ENCODE results near the gene SLAIN1. TPM values are rescaled to one million over a fixed set of nuclear protein-coding genes. Genes with fewer than 3 reads are reported as not detected.

Gene SLAIN1
- polyA plus RNA-seq, 2 donors: 1.3 to 2.3 TPM

GRCh38 chr13:77728265-77729125 is 31.0 kb downstream of the SLAIN1 start:
- WGBS, 2 donors: 80 to 84% methylated on average over 5 of the region's 5 CpGs
- H3K4me3 ChIP-seq (ENCODE audit: low read depth in 1 of 2, low read length in 2 of 2): no peak overlapping the region
- no peaks in the 10 kb centered on the region for H3K36me3 ChIP-seq (ENCODE audit: control insufficient read depth in 2 of 2, insufficient read depth in 2 of 2, low read length in 1 of 2)
- H3K4me1 ChIP-seq (ENCODE audit: control insufficient read depth in 2 of 2, insufficient read depth in 2 of 2, low read length in 1 of 2): no peaks in the 10 kb centered on the region
- no peak overlapping the region for H3K27ac ChIP-seq (ENCODE audit: low read depth in 2 of 2, low read length in 1 of 2)
- H3K27me3 ChIP-seq (ENCODE audit: control insufficient read depth in 1 of 2, insufficient read depth in 2 of 2, low read length in 2 of 2): no peaks in the 10 kb centered on the region
- H3K9me3 ChIP-seq (ENCODE audit: control insufficient read depth in 2 of 2, insufficient read depth in 1 of 2, low read depth in 1 of 2, low read length in 1 of 2): no peaks in the 10 kb centered on the region

- no peak overlapping the region for H3K4me3 ChIP-seq (ENCODE audit: low read depth in 1 of 2, low read length in 2 of 2)
- no peaks in the 10 kb centered on the region for H3K9me3 ChIP-seq (ENCODE audit: control insufficient read depth in 2 of 2, insufficient read depth in 1 of 2, low read depth in 1 of 2, low read length in 1 of 2)
- 80 to 89% methylated on average over 8 of the region's 8 CpGs for WGBS, 2 donors
- no peaks in the 10 kb centered on the region for H3K4me1 ChIP-seq (ENCODE audit: control insufficient read depth in 2 of 2, insufficient read depth in 2 of 2, low read length in 1 of 2)
- no peaks in the 10 kb centered on the region for H3K27me3 ChIP-seq (ENCODE audit: control insufficient read depth in 1 of 2, insufficient read depth in 2 of 2, low read length in 2 of 2)
- H3K27ac ChIP-seq (ENCODE audit: low read depth in 2 of 2, low read length in 1 of 2): no peak overlapping the region
- H3K36me3 ChIP-seq (ENCODE audit: control insufficient read depth in 2 of 2, insufficient read depth in 2 of 2, low read length in 1 of 2): no peaks in the 10 kb centered on the region
These were observed 32.2 kb downstream of the SLAIN1 start for GRCh38 chr13:77729502-77730221.

DNA sequence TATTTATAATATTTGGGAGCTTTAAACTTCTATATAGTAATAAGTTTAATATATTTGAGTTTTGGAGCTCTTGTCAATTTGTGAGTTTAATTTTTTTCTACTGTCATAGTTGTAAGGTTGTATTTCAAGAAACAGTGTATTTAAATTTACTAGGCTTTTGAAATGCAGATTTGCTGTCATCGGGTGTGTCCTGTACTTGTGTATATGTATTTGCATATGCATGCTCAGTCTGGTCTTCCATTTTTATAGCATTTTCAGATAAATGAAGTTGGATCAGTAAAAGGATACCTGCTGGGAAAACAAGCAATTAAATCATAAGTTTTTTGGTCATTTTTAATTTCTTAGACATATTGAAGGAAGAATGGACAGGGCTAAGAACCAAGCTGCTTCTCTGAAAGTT is 33.1 kb downstream of the SLAIN1 start:
- H3K27ac ChIP-seq (ENCODE audit: low read depth in 2 of 2, low read length in 1 of 2): no peak overlapping the region
- H3K27me3 ChIP-seq (ENCODE audit: control insufficient read depth in 1 of 2, insufficient read depth in 2 of 2, low read length in 2 of 2): no peaks in the 10 kb centered on the region
- WGBS, 2 donors: 97% methylated on average over 1 of the region's 1 CpG
- no peaks in the 10 kb centered on the region for H3K9me3 ChIP-seq (ENCODE audit: control insufficient read depth in 2 of 2, insufficient read depth in 1 of 2, low read depth in 1 of 2, low read length in 1 of 2)
- no peaks in the 10 kb centered on the region for H3K36me3 ChIP-seq (ENCODE audit: control insufficient read depth in 2 of 2, insufficient read depth in 2 of 2, low read length in 1 of 2)
- H3K4me3 ChIP-seq (ENCODE audit: low read depth in 1 of 2, low read length in 2 of 2): no peak overlapping the region
- no peaks in the 10 kb centered on the region for H3K4me1 ChIP-seq (ENCODE audit: control insufficient read depth in 2 of 2, insufficient read depth in 2 of 2, low read length in 1 of 2)

- Histone ChIP-seq H3K4me3 (ENCODE audit: low read depth in 1 of 2, low read length in 2 of 2) (no peak overlapping the region), H3K4me1 (ENCODE audit: control insufficient read depth in 2 of 2, insufficient read depth in 2 of 2, low read length in 1 of 2) (no peaks in the 10 kb centered on the region), H3K36me3 (ENCODE audit: control insufficient read depth in 2 of 2, insufficient read depth in 2 of 2, low read length in 1 of 2) (no peaks in the 10 kb centered on the region), H3K27me3 (ENCODE audit: control insufficient read depth in 1 of 2, insufficient read depth in 2 of 2, low read length in 2 of 2) (no peaks in the 10 kb centered on the region), H3K27ac (ENCODE audit: low read depth in 2 of 2, low read length in 1 of 2) (no peak overlapping the region), H3K9me3 (ENCODE audit: control insufficient read depth in 2 of 2, insufficient read depth in 1 of 2, low read depth in 1 of 2, low read length in 1 of 2) (no peaks in the 10 kb centered on the region)
- 63 to 66% methylated on average over 2 of the region's 2 CpGs for WGBS, 2 donors
These were observed 34.8 kb downstream of the SLAIN1 start for GRCh38 chr13:77732287-77732686.

- Histone ChIP-seq H3K4me1 (ENCODE audit: control insufficient read depth in 2 of 2, insufficient read depth in 2 of 2, low read length in 1 of 2) (no peaks in the 10 kb centered on the region), H3K36me3 (ENCODE audit: control insufficient read depth in 2 of 2, insufficient read depth in 2 of 2, low read length in 1 of 2) (no peaks in the 10 kb centered on the region), H3K27me3 (ENCODE audit: control insufficient read depth in 1 of 2, insufficient read depth in 2 of 2, low read length in 2 of 2) (no peaks in the 10 kb centered on the region), H3K4me3 (ENCODE audit: low read depth in 1 of 2, low read length in 2 of 2) (no peak overlapping the region), H3K9me3 (ENCODE audit: control insufficient read depth in 2 of 2, insufficient read depth in 1 of 2, low read depth in 1 of 2, low read length in 1 of 2) (no peaks in the 10 kb centered on the region), H3K27ac (ENCODE audit: low read depth in 2 of 2, low read length in 1 of 2) (no peak overlapping the region)
- WGBS, 2 donors: 74 to 84% methylated on average over 1 of the region's 1 CpG
These were observed 36.2 kb downstream of the SLAIN1 start for GRCh38 chr13:77733674-77734073.

DNA sequence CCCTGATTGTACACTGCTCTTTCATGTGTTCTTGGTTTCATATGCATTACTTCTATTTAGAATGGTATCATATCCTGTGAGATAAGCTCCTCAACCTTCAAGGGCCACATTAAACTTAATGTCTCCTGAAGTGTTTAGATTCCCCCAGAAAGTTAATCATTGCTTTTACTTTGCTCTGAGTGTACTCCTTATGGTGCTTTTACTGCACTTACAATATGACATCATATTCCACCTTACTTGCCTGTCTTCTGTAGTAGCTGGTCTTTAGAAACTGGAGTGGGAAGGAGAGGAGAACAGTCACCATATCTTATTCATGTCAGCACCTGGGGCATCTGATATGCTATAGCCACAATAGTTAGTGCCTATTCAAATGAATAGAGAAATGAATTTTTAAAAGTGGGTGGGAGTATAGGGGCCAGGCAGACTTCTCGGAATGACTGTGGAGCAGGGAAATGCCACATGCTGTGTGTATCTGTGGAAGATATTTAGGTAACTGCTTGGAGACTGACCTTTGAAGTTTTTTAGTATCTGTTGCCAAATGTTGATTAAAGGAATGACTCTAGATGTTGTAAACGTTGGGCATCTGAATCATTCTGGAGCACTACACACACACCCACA is 40.2 kb downstream of the SLAIN1 start:
- Histone ChIP-seq H3K27me3 (ENCODE audit: control insufficient read depth in 1 of 2, insufficient read depth in 2 of 2, low read length in 2 of 2) (no peaks in the 10 kb centered on the region), H3K4me1 (ENCODE audit: control insufficient read depth in 2 of 2, insufficient read depth in 2 of 2, low read length in 1 of 2) (no peaks in the 10 kb centered on the region), H3K36me3 (ENCODE audit: control insufficient read depth in 2 of 2, insufficient read depth in 2 of 2, low read length in 1 of 2) (no peaks in the 10 kb centered on the region), H3K9me3 (ENCODE audit: control insufficient read depth in 2 of 2, insufficient read depth in 1 of 2, low read depth in 1 of 2, low read length in 1 of 2) (no peaks in the 10 kb centered on the region), H3K4me3 (ENCODE audit: low read depth in 1 of 2, low read length in 2 of 2) (no peak overlapping the region), H3K27ac (ENCODE audit: low read depth in 2 of 2, low read length in 1 of 2) (no peak overlapping the region)
- 56 to 65% methylated on average over 2 of the region's 2 CpGs for WGBS, 2 donors

GRCh38 chr13:77740097-77740735 is 42.7 kb downstream of the SLAIN1 start:
- Histone ChIP-seq H3K4me1 (ENCODE audit: control insufficient read depth in 2 of 2, insufficient read depth in 2 of 2, low read length in 1 of 2) (no peaks in the 10 kb centered on the region), H3K4me3 (ENCODE audit: low read depth in 1 of 2, low read length in 2 of 2) (no peak overlapping the region)
- 75 to 82% methylated on average over 7 of the region's 7 CpGs for WGBS, 2 donors

GRCh38 chr13:77740931-77741596 is 43.6 kb downstream of the SLAIN1 start:
- no peak overlapping the region for H3K27ac ChIP-seq (ENCODE audit: low read depth in 2 of 2, low read length in 1 of 2)
- no peaks in the 10 kb centered on the region for H3K4me1 ChIP-seq (ENCODE audit: control insufficient read depth in 2 of 2, insufficient read depth in 2 of 2, low read length in 1 of 2)
- no peaks in the 10 kb centered on the region for H3K27me3 ChIP-seq (ENCODE audit: control insufficient read depth in 1 of 2, insufficient read depth in 2 of 2, low read length in 2 of 2)
- H3K9me3 ChIP-seq (ENCODE audit: control insufficient read depth in 2 of 2, insufficient read depth in 1 of 2, low read depth in 1 of 2, low read length in 1 of 2): no peaks in the 10 kb centered on the region
- H3K4me3 ChIP-seq (ENCODE audit: low read depth in 1 of 2, low read length in 2 of 2): no peak overlapping the region
- peaks cover 0 to 3% of the 10 kb centered on the region in 2 donors for H3K36me3 ChIP-seq (ENCODE audit: control insufficient read depth in 2 of 2, insufficient read depth in 2 of 2, low read length in 1 of 2)
- WGBS, 2 donors: 76 to 83% methylated on average over 8 of the region's 8 CpGs

More at GRCh38 chr13:77740097-77740735, 42.7 kb downstream of the SLAIN1 start:
- no peak overlapping the region for H3K27ac ChIP-seq (ENCODE audit: low read depth in 2 of 2, low read length in 1 of 2)
- peaks cover 0 to 3% of the 10 kb centered on the region in 2 donors for H3K36me3 ChIP-seq (ENCODE audit: control insufficient read depth in 2 of 2, insufficient read depth in 2 of 2, low read length in 1 of 2)
- H3K9me3 ChIP-seq (ENCODE audit: control insufficient read depth in 2 of 2, insufficient read depth in 1 of 2, low read depth in 1 of 2, low read length in 1 of 2): no peaks in the 10 kb centered on the region
- no peaks in the 10 kb centered on the region for H3K27me3 ChIP-seq (ENCODE audit: control insufficient read depth in 1 of 2, insufficient read depth in 2 of 2, low read length in 2 of 2)

DNA sequence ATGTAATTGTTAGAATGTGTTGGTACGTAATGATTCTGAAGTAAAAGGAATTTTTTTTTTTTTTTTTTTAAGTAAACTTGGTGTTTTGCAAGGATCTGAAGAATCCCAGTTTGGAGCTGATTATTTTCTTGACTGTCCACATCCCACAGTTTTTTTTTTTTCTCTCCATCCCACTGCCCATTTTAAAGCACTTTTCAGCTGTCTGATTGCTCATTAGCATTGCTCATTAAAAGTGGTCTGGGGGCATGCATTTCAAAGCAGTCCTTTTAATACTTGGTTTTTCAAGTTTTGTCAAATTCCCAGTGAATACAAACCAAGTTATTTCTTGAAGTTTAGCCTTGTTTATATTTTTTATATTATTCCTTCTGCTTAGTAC is 44.1 kb downstream of the SLAIN1 start:
- Histone ChIP-seq H3K9me3 (ENCODE audit: control insufficient read depth in 2 of 2, insufficient read depth in 1 of 2, low read depth in 1 of 2, low read length in 1 of 2) (no peaks in the 10 kb centered on the region), H3K4me1 (ENCODE audit: control insufficient read depth in 2 of 2, insufficient read depth in 2 of 2, low read length in 1 of 2) (no peaks in the 10 kb centered on the region), H3K4me3 (ENCODE audit: low read depth in 1 of 2, low read length in 2 of 2) (no peak overlapping the region), H3K27ac (ENCODE audit: low read depth in 2 of 2, low read length in 1 of 2) (no peak overlapping the region), H3K27me3 (ENCODE audit: control insufficient read depth in 1 of 2, insufficient read depth in 2 of 2, low read length in 2 of 2) (no peaks in the 10 kb centered on the region), H3K36me3 (ENCODE audit: control insufficient read depth in 2 of 2, insufficient read depth in 2 of 2, low read length in 1 of 2) (peaks cover 0 to 3% of the 10 kb centered on the region in 2 donors)
- 98 to 100% methylated on average over 1 of the region's 1 CpG for WGBS, 2 donors

All from esophagus (tissue), 2 donors.